SK-N-MC (cell line): ENCODE data around the gene DGUOK.

Experiments used
- EZH2 ChIP-seq: fragments of 200-600 bp; sonication (generic); IDR thresholded peaks from one replicate; pipeline ENCODE4 v1.6.1; 2017; ENCODE audit warnings: antibody characterized with exemption
- POLR2AphosphoS5 ChIP-seq: IDR thresholded peaks from 2 replicates; pipeline ENCODE4 v1.6.1; 2012; ENCODE audit warnings: mild to moderate bottlenecking, low read depth, low read length, borderline replicate concordance

DNA sequence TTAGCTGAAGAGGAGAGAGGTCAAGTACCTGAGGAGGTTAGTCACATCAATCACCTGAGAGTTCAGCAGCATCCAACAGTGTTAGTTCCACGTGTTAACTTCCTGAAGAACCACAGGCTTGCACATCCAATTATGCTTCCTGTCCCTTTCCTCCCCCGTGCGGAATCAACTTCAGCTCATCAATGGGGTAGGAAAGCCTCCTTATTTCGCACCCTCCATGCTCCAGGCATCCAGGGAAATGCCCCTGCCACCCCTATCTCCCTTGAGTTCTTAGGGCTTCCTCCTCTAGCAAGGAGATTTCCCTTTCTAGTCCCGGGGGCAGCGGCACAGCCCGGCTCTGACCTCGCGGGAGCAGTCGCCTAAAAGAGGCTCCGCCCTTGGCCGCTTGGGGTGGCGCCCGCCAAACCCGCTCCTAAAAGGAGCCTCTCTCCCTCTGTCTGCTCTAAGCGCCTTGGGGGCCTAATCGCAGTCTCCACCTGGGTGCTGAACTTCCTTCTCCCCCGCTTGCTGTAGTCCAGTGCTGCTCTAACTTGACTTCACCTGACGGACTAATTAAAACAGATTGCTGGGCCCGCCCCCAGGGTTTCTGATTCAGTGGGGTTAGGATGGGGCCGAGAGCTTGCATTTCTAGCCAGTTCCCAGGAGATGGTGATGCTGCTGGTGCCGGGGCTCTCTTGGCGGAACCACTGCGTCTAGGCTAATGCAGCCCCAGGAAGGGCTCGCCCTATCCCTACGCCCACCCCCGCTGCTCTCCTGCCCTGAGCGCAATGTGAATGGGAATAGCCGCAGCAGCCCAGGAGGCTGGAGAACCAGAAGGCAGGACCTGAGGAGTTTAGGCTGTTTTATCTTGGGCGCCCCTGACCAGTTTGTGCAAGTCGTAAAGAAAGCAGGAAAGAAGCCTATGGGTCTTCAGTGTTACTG, 54.7 kb downstream of the DGUOK start:
- no peak for TF ChIP-seq POLR2AphosphoS5
- no peak for TF ChIP-seq EZH2
